Gastrocnemius medialis (tissue), 4 donors: ENCODE measurements around the gene PRIM1. TPM values are rescaled to one million over a fixed set of nuclear protein-coding genes. Genes with fewer than 3 reads are reported as not detected.

Source experiments
- ATAC-seq, 2 donors: fragments of 150-250 bp; one replicate each; pipeline ENCODE4 v1.9.1; 2016
- DNase-seq, 2 donors: peaks; one replicate each; pipeline ENCODE4 v3.0.0-alpha.2; 2019
- H3K27ac ChIP-seq, 4 donors: fragments of 200-600 bp; sonication (generic); 1 replicate in 1 of 4; 2 replicates in 3 of 4; pipeline ENCODE4 v1.5.1; 2016 to 2018; ENCODE audit warnings: mild to moderate bottlenecking in 2 of 4, moderate library complexity in 1 of 4
- H3K27me3 ChIP-seq, 3 donors: fragments of 200-600 bp; sonication (generic) in 2 of 3; 1 replicate in 1 of 3; 2 replicates in 2 of 3; pipeline versions ENCODE4 v1.5.1 to v1.6.0; 2016 to 2019; ENCODE audit warnings: mild to moderate bottlenecking in 1 of 3, moderate library complexity in 1 of 3
- H3K36me3 ChIP-seq, 2 donors: fragments of 200-600 bp; sonication (generic) in 1 of 2; one replicate each; pipeline ENCODE4 v1.5.1; 2017 to 2018
- H3K4me1 ChIP-seq, 2 donors: fragments of 200-600 bp; sonication (generic) in 1 of 2; one replicate each; pipeline ENCODE4 v1.5.1; 2016 to 2017; ENCODE audit warnings: mild to moderate bottlenecking in 2 of 2
- H3K4me3 ChIP-seq, 4 donors: fragments of 200-600 bp; sonication (generic) in 3 of 4; 1 replicate in 1 of 4; 2 replicates in 3 of 4; pipeline ENCODE4 v1.5.1; 2016 to 2019; ENCODE audit warnings: mild to moderate bottlenecking in 2 of 4
- H3K9me3 ChIP-seq, 3 donors: fragments of 200-600 bp; sonication (generic) in 2 of 3; 1 replicate in 1 of 3; 2 replicates in 2 of 3; pipeline ENCODE4 v1.5.1; 2016 to 2019
- POLR2A ChIP-seq, 2 donors: fragments of 450-650 bp; IDR thresholded peaks; one replicate each; pipeline ENCODE4 v1.6.1; 2017; ENCODE audit warnings: antibody characterized with exemption in 2 of 2, mild to moderate bottlenecking in 2 of 2, moderate library complexity in 2 of 2
- in situ Hi-C, 4 donors: fragments of 200-750 bp; cut with MboI; loops; one replicate each; pipeline versions ENCODE4 v1.15.0 to v1.8.0; 2017; ENCODE audit warnings: low sequenced_read_pairs in 4 of 4
- intact Hi-C: fragments of 100-400 bp; cut with DNase I; formaldehyde crosslinking; loops from one replicate; pipeline ENCODE4 v1.15.1; 2023; ENCODE audit warnings: low total_unique reads
- total RNA-seq, 4 donors: library from RNA; depleted of rRNA; stranded (reverse); fragments of >200 nt; gene quantifications; one replicate each; pipeline versions ENCODE4 v1.1.0 to v1.2.3, GENCODE V29; 2016
- TF ChIP-seq, protein P1 (sequence below), 5 experiments: fragments of 450-650 bp in 3 of 5; fragments of 200-600 bp in 2 of 5; sonication (generic) in 2 of 5; IDR thresholded peaks in 4 of 5; conservative IDR thresholded peaks in 1 of 5; 1 replicate in 4 of 5; 2 replicates in 1 of 5; pipeline ENCODE4 v1.5.1; 2016 to 2019; ENCODE audit warnings: antibody characterized with exemption in 5 of 5, mild to moderate bottlenecking in 3 of 5, moderate library complexity in 3 of 5

PRIM1 gene
- total RNA-seq, 4 donors from 2014 or later, result 3.2 to 5.9 (median 3.7) TPM

DNA sequence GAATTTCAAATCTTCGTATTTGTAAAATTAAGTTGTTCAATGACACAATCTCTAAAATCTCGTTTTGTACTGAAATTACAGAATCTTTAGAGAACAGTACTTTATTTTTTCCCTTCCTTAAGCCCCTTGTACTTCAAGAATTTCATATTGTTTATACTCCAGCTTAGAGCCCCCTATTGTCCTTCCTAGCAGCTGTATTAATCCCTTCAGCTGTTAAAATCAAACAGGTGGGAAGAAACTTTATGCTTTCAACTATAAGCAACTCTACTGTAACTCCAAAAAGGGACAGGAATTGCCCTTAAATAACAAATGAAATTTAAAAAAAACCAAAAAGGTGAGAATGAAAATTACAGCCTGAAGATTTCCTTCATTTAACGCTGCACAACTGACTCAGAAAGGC lies 28.8 kb downstream of the PRIM1 start:
- no peaks in the 10 kb centered on the region for H3K9me3 ChIP-seq
- intact Hi-C loops, result loop anchor here (10.0 kb wide), 1 partner anchor 999 kb away; the partner anchor contains the start of genes CD63 and RDH5
- TF ChIP-seq, protein P1, sequence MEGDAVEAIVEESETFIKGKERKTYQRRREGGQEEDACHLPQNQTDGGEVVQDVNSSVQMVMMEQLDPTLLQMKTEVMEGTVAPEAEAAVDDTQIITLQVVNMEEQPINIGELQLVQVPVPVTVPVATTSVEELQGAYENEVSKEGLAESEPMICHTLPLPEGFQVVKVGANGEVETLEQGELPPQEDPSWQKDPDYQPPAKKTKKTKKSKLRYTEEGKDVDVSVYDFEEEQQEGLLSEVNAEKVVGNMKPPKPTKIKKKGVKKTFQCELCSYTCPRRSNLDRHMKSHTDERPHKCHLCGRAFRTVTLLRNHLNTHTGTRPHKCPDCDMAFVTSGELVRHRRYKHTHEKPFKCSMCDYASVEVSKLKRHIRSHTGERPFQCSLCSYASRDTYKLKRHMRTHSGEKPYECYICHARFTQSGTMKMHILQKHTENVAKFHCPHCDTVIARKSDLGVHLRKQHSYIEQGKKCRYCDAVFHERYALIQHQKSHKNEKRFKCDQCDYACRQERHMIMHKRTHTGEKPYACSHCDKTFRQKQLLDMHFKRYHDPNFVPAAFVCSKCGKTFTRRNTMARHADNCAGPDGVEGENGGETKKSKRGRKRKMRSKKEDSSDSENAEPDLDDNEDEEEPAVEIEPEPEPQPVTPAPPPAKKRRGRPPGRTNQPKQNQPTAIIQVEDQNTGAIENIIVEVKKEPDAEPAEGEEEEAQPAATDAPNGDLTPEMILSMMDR (IDR thresholded peaks at IDR 0.05 in 4 of 5, conservative IDR thresholded peaks at IDR 0.05 in 1 of 5), result no peak
- no peak for TF ChIP-seq POLR2A (IDR thresholded peaks at IDR 0.05)
- peak overlapping the region; percentile 78 to 99 (median 84) for H3K4me3 ChIP-seq
- no peaks in the 10 kb centered on the region for H3K27me3 ChIP-seq
- in situ Hi-C loops, result loop anchor here in 2 of 4 donors (10.0 kb wide), 2 partner anchors 79 to 89 kb away; partner anchors contain the start of genes ATP5F1B (in 1 of the 2) and BAZ2A (in 1 of the 2)
- peaks cover 51 to 61% of the 10 kb centered on the region in 2 donors for H3K4me1 ChIP-seq
- peaks cover 0 to 35% of the 10 kb centered on the region in 2 donors for H3K36me3 ChIP-seq
- peak overlapping the region; percentile 95 to 98 (median 96) for H3K27ac ChIP-seq
- ATAC-seq, result no peak
- no peak for DNase-seq

DNA sequence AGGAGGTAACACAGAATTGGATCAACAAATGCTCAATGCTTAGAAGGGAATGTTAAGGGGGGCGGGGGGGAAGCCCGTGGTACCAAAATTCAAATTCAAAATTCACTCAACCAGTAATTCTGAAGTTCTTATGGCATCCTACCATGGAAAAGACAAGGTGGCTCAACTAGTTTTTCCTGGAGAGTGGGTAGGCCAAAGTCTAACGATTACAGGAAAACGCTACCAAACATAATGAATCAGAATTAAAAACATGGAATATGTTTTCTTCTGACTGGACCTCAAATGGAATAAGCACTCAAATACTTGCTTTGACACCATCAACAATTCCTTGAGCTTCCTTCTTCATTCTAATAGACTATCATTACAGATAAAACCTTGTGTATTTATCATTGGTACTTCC lies 29.3 kb downstream of the PRIM1 start:
- no peak for ATAC-seq
- in situ Hi-C loops, result loop anchor here in 2 of 4 donors (10.0 kb wide), 2 partner anchors 78 to 88 kb away; partner anchors contain the start of genes ATP5F1B (in 1 of the 2) and BAZ2A (in 1 of the 2)
- TF ChIP-seq, protein P1 (IDR thresholded peaks at IDR 0.05 in 4 of 5, conservative IDR thresholded peaks at IDR 0.05 in 1 of 5), result no peak
- TF ChIP-seq POLR2A (IDR thresholded peaks at IDR 0.05), result no peak
- no peak for DNase-seq
- no peaks in the 10 kb centered on the region for H3K27me3 ChIP-seq
- H3K27ac ChIP-seq, result peak overlapping the region; percentile 95 to 98 (median 96)
- peaks cover 57 to 63% of the 10 kb centered on the region in 2 donors for H3K4me1 ChIP-seq
- peaks cover 0 to 35% of the 10 kb centered on the region in 2 donors for H3K36me3 ChIP-seq
- H3K9me3 ChIP-seq, result no peaks in the 10 kb centered on the region
- intact Hi-C loops, result loop anchor here (10.0 kb wide), 1 partner anchor 998 kb away; the partner anchor contains the start of genes CD63 and RDH5
- peak overlapping the region; percentile 78 to 99 (median 84) for H3K4me3 ChIP-seq

DNA sequence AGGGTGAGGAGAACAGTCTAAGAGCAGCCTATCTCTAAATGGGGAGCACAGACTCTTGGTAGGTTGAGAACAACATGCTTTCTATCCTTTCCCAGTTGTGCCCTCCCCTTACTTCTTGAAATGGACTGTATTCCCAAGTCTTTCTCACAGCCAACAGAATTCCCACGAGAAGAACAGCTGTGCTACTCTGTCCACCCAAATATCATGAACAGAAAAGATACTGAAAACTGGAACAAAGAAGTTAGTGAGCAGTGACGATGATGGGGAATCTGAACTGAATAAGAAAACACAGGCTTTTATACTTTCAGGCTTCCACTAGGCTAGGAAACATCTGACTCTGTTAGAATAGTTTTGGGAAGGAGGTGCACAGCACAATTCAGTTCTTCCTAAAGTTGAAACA lies 30.4 kb downstream of the PRIM1 start:
- ATAC-seq (no peak), DNase-seq (no peak)
- Histone ChIP-seq H3K27me3 (no peaks in the 10 kb centered on the region), H3K9me3 (no peaks in the 10 kb centered on the region), H3K4me1 (peaks cover 68 to 74% of the 10 kb centered on the region in 2 donors), H3K36me3 (peaks cover 0 to 35% of the 10 kb centered on the region in 2 donors), H3K4me3 (peak overlapping the region; percentile 26 to 99 (median 56)), H3K27ac (peak overlapping the region; percentile 95 to 98 (median 96))
- TF ChIP-seq, protein P1 (IDR thresholded peaks at IDR 0.05 in 4 of 5, conservative IDR thresholded peaks at IDR 0.05 in 1 of 5), result no peak
- no peak for TF ChIP-seq POLR2A (IDR thresholded peaks at IDR 0.05)
- intact Hi-C loops, result loop anchor here (1.0 to 10.0 kb wide), 2 partner anchors 8 to 997 kb away; partner anchors contain the start of genes CD63 and RDH5
- in situ Hi-C loops, result loop anchor here in 2 of 4 donors (10.0 kb wide), 2 partner anchors 77 to 87 kb away; partner anchors contain the start of genes ATP5F1B (in 1 of the 2) and BAZ2A (in 1 of the 2)

DNA sequence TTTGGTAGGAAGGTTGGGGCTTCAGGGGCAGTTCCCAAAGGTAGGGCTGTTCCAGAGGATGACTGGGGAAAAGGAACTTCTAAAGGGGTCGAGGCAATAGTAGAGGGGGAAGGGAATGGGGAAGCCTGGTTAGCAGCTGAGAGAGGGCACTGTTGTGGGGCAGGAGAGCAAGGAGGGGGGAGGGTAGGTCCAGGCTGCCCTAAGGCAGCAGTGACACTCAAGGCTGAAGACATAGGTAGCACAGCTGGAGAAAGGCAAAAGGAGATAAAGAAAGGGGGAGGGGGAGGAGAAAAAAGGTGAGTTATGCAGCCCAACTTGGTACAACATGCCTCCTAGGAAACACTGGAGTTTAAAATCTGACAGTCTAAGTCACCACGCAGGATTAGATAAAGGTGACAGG lies 30.9 kb downstream of the PRIM1 start:
- no peak for DNase-seq
- TF ChIP-seq POLR2A (IDR thresholded peaks at IDR 0.05), result no peak
- TF ChIP-seq, protein P1 (IDR thresholded peaks at IDR 0.05 in 4 of 5, conservative IDR thresholded peaks at IDR 0.05 in 1 of 5), result no peak
- peak overlapping the region; percentile 95 to 98 (median 96) for H3K27ac ChIP-seq
- H3K36me3 ChIP-seq, result peaks cover 0 to 38% of the 10 kb centered on the region in 2 donors
- no peak for ATAC-seq
- H3K4me1 ChIP-seq, result peaks cover 73 to 79% of the 10 kb centered on the region in 2 donors
- in situ Hi-C loops (loop anchor here in 2 of 4 donors (10.0 kb wide), 2 partner anchors 76 to 86 kb away; partner anchors contain the start of genes ATP5F1B (in 1 of the 2) and BAZ2A (in 1 of the 2)), intact Hi-C loops (loop anchor here (1.0 to 10.0 kb wide), 2 partner anchors 8 to 996 kb away; partner anchors contain the start of genes CD63 and RDH5)
- no peaks in the 10 kb centered on the region for H3K27me3 ChIP-seq
- no peaks in the 10 kb centered on the region for H3K9me3 ChIP-seq
- H3K4me3 ChIP-seq, result peak overlapping the region; percentile 18 to 99 (median 56)
